ENCODE results near the gene UNC5A.
"Not testable (repeated sequence)": the region's sequence is repeated elsewhere in the genome, so short reads cannot be mapped to it uniquely, and the experiment has no call there.

The UNC5A gene

DNA sequence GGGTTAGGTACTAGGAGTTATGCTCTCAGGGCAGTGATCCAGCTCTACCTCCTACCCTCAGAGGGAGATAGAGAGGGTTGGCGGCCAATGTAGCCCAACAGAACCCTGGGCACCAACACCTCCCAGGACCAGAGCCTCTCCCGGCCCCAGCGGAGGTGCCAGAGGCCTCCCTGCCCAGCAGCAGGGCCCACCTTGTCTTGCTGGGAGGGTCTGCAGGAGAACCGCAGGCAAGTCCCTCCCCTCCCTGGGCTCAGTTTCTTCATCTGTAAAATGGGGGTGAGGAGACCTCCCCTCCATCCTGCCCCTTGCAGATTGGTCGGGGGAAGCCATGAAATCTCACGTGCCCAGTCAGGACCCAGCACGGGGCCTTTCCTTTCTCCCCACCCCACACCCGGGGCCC lies 54.4 kb downstream of the UNC5A start:
- no peak for DNase-seq (ENCODE audit: low read depth)

GRCh38 chr5:176865964-176866363 lies 55.6 kb downstream of the UNC5A start:
- no peak for DNase-seq (ENCODE audit: low read depth)

DNA sequence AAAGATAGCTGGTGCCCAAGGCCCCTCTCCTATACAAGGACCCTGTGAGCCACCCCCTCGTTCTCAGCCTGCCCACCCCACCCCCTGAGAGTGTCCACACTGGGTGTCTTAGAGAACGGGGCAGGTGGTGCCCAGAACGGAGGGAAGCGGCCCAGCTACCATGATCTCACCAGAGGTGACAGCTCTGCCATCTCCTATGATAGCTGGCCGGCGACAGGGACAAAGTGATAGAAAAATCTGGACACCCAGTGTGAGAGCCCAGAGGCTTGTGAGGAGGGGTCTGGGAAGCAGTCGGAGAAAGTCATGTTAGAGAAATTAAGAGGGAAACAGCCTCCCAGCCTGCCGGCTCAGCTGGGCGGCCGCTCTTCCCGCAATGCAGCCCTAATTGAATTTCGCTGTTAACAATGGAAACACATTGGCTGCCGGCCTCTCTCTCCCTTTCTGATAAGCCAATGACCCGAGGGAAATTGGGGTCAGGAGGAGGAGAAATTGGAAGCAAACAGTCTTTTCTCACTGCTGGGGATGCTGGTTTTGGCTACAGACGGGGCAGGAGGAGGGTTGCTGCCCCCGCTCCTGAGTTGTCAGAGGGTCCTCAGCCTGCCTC lies 56.5 kb downstream of the UNC5A start:
- DNase-seq (ENCODE audit: low read depth): no peak

GRCh38 chr5:176868126-176868525 lies 57.8 kb downstream of the UNC5A start:
- no peak for DNase-seq (ENCODE audit: low read depth)

DNA sequence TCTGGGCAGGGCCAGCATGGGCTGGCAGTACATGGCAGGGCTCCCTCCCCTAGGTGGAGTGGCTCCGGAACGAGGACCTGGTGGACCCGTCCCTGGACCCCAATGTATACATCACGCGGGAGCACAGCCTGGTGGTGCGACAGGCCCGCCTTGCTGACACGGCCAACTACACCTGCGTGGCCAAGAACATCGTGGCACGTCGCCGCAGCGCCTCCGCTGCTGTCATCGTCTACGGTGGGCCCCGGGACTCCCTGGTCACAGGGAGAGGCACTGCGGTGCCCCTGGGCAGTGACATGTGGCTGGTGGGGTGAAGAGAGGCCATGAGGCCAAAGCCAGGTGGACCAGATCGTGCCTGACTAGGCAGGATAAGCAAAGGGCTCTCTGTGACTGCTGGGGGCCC lies 58.4 kb downstream of the UNC5A start:
- DNase-seq (ENCODE audit: low read depth): no peak

DNA sequence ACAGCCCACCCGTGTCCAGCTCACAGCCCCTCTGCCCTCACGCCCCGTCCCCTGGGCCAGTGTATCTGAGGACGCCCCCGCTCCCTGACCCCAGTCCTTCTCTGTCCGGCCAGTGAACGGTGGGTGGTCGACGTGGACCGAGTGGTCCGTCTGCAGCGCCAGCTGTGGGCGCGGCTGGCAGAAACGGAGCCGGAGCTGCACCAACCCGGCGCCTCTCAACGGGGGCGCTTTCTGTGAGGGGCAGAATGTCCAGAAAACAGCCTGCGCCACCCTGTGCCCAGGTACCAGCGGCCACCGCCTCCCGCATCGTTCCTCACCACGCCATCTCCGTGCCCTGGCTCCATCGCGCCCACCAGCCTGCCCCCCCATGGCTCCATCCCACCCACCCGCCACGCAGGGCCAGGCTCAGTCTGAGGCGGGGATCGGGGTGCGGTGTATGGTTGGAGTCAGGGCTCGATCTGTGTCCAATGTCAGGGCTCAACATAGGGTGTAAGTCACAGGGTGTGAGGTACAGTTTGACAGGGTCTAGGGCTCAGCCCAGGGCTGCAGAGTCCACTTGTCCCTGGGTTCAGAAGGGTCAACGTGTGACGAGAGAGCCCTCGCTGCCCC lies 59.2 kb downstream of the UNC5A start:
- no peak for DNase-seq (ENCODE audit: low read depth)

- no peak for DNase-seq (ENCODE audit: low read depth)
These were observed 59.8 kb downstream of the UNC5A start for GRCh38 chr5:176870110-176870591.

GRCh38 chr5:176870644-176871043 lies 60.3 kb downstream of the UNC5A start:
- not testable (repeated sequence) for DNase-seq (ENCODE audit: low read depth)

- not testable (repeated sequence) for DNase-seq (ENCODE audit: low read depth)
These were observed 62.2 kb downstream of the UNC5A start for GRCh38 chr5:176872586-176872985.

- not testable (repeated sequence) for DNase-seq (ENCODE audit: low read depth)
These were observed 62.7 kb downstream of the UNC5A start for GRCh38 chr5:176873011-176873410.

DNA sequence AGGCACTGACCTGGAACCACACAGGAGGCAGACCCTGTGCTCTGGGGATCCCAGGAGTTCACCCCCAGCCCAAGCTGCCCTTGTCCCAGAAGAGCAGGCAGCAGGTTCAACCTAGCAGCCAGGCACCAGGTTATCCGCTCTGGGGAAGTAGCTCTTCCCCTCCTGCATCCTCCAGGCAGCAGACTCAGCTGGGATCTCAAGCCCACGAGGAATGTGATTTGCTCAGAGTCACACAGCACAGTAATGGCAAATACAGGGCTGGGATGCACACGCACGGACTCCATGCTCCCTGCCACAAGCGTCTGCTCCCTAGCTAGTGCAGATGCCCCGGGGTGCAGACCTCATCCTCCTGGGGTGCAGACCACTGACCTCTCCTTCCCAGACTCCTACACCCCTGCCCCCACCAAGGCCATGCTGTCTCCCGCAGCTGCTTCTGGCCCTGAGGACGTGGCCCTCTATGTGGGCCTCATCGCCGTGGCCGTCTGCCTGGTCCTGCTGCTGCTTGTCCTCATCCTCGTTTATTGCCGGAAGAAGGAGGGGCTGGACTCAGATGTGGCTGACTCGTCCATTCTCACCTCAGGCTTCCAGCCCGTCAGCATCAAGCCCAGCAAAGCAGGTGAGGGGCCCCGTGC lies 63.3 kb downstream of the UNC5A start:
- DNase-seq (ENCODE audit: low read depth): no peak

- no peak for DNase-seq (ENCODE audit: low read depth)
These were observed 63.9 kb downstream of the UNC5A start for GRCh38 chr5:176874198-176874780.

DNA sequence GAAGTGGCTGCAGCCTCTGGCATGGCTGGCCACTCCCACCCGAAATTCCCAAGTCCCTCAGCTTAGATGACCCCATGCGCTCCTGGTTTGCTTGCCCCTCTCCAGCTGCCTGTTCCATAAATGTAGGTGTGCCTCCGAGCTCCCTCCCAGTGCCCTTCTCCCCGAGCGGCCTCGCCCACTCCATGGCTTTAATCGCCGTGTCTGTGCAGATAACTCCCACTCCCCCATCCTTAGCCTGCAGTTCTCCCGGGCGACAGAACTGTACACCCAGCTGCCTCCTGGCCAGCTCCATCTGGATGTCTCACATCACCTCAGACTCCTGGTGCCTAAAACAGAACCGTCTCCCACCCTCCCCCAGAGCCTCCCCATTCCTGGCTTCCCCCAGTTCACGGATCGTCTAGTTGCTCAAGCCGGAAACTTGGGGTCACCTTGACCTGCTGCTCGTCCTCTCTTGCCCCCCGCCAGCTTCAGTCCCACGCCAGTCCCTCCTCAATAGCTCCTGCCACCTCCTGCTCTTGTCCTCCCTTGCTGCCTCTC lies 64.7 kb downstream of the UNC5A start:
- no peak for DNase-seq (ENCODE audit: low read depth)

DNA sequence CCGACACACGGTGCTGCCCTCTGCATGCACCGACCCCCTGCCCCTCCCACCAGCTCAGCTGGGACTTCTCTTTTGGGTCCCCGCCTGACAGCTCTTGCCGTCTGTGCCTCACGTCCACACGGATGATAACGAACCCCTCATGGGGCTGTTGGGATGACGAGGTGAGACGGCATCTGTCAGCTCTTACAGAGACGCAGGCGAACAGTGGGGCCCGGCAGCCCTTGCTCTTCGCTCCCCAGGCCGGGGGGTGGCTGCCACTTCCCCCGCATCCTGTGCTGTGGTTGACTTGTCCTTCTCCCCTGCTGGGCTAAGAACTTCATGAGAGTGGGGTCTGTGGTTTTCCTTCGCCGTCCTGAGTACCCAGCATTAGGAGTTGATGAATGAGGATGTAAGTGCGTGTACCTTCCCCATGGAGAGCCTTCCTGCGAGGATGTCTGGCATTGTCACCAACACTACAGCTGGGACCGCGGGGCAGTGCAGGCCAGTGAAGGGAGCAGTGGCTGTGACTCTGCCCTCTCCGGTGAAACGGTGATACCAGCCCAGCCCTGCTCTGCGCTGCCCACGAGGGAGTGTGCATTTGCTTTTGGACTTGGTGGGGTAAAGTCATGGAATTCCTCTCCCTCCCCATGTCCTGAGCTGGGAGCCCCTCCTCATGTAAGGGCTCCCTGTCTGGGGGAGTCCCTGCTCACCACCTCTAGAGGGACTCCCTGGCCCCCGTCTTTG lies 65.6 kb downstream of the UNC5A start:
- no peak for DNase-seq (ENCODE audit: low read depth)

DNA sequence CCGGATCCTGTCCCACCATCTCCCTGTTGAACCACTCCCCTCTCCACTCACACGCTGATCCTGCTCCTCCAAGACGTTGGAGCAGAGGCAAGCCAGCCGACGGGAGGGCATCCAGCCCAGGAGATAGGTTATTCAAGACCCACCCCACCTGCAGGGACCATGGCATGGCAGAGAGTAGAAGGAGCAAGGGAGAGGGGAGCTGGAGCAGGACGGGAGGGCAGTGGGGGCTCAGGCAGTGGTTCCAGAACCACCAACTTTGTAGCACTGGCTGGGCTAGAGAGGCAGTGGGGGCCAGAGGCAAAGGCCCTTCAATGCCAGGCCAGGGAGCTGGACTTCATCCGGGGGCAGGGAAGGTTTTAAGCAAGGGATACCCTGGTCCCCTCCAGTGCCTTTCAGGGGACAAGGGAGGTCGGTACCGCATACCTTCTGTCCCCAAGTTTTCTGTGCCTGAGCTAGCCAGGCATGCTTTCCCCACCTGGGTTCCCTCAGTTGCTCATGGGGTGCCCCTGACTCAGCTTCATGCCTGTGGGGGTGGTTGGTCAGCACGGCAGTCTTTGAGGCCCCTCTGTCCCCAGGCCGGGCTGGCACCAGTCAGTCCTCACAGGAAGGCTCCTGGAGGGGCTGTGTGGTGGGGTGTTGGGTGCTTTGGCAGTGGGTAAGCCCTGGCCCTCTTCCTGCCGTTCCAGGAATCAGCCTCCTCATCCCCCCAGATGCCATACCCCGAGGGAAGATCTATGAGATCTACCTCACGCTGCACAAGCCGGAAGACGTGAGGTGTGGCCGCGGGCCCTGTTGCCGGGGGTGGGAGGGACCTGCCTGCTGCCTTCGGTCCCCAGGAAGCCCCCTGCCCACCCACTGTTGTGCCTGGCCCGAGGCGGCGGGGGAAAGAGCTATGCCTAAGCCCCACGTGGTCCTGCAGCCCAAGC lies 66.4 kb downstream of the UNC5A start:
- no peak for DNase-seq (ENCODE audit: low read depth)

DNA sequence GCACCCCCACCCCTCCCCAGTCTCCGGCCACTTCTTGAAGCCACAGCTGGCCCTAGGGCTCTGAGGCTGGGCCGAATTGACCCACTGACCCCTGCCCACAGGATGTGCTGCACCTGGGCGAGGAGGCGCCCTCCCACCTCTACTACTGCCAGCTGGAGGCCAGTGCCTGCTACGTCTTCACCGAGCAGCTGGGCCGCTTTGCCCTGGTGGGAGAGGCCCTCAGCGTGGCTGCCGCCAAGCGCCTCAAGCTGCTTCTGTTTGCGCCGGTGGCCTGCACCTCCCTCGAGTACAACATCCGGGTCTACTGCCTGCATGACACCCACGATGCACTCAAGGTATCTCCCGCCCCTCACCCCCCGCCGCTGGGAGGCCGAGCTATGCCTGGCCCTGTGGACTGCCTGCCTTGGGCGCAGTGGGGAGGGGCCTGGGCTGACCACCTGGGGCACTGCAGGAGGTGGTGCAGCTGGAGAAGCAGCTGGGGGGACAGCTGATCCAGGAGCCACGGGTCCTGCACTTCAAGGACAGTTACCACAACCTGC lies 67.5 kb downstream of the UNC5A start:
- DNase-seq (ENCODE audit: low read depth): no peak

- DNase-seq (ENCODE audit: low read depth): no peak
These were observed 68.1 kb downstream of the UNC5A start for GRCh38 chr5:176878463-176878862.

- DNase-seq (ENCODE audit: low read depth): no peak
These were observed 68.7 kb downstream of the UNC5A start for GRCh38 chr5:176878906-176879662.

GRCh38 chr5:176879663-176880361 lies 69.5 kb downstream of the UNC5A start:
- DNase-seq (ENCODE audit: low read depth): no peak
